H1 (cell line): ENCODE measurements around the gene CMIP. TPM values are rescaled to one million over a fixed set of nuclear protein-coding genes. Genes with fewer than 3 reads are reported as not detected.

ENCODE experiments used
- CTCF ChIA-PET: fragments of 300-600 bp; sonication (Branson Sonifier 250); formaldehyde crosslinking; loops from one replicate; lab custom pipeline; 2021; ENCODE audit not compliant: partially characterized antibody; lab: Charles Lee
- POLR2A ChIA-PET: fragments of 300-600 bp; sonication (Branson Sonifier 250); formaldehyde crosslinking; loops from one replicate; lab custom pipeline; 2021; ENCODE audit warnings: inconsistent platforms; ENCODE audit not compliant: partially characterized antibody; lab: Charles Lee
- DNase-seq, 2 experiments: peaks; one replicate each; pipeline versions ENCODE4 v3.0.0 to v3.0.0-alpha.2; 2010 to 2022; ENCODE audit warnings: low spot score in 2 of 2, low read depth in 1 of 2, mixed read lengths in 1 of 2
- FAIRE-seq: peaks from 2 replicates; lab custom pipeline; 2011; peaks lifted over from hg19 to GRCh38; lab: Jason Lieb, UNC
- H2AFZ ChIP-seq: 2 replicates; pipeline ENCODE4 v1.8.1; 2012; ENCODE audit warnings: low read length, inconsistent platforms
- H2AK5ac ChIP-seq: 2 replicates; pipeline ENCODE4 v1.6.1; 2013; ENCODE audit warnings: low read depth, low read length
- H2BK120ac ChIP-seq: replicated peaks from 2 replicates; pipeline ENCODE3; 2013; ENCODE audit warnings: low read depth, low read length, inconsistent platforms
- H2BK12ac ChIP-seq: 2 replicates; pipeline ENCODE4 v1.6.1; 2013; ENCODE audit warnings: low read depth, low read length
- H2BK15ac ChIP-seq: 2 replicates; pipeline ENCODE4 v1.6.1; 2013; ENCODE audit warnings: low read length
- H2BK20ac ChIP-seq: 2 replicates; pipeline ENCODE4 v1.6.1; 2013; ENCODE audit warnings: low read length
- H2BK5ac ChIP-seq: 2 replicates; pipeline ENCODE4 v1.6.1; 2013; ENCODE audit warnings: low read depth, low read length
- H3K14ac ChIP-seq: 2 replicates; pipeline ENCODE4 v1.6.1; 2013; ENCODE audit warnings: inconsistent platforms; ENCODE audit not compliant: insufficient read length
- H3K18ac ChIP-seq: 2 replicates; pipeline ENCODE4 v1.6.1; 2013; ENCODE audit warnings: low read length; ENCODE audit errors: extremely low read depth
- H3K23ac ChIP-seq: 2 replicates; pipeline ENCODE4 v1.6.1; 2013; ENCODE audit warnings: inconsistent platforms; ENCODE audit not compliant: insufficient read length
- H3K23me2 ChIP-seq: 2 replicates; pipeline ENCODE4 v1.6.1; 2013; ENCODE audit warnings: low read depth, low read length
- H3K27ac ChIP-seq: 2 replicates; pipeline ENCODE4 v1.6.1; 2011; ENCODE audit warnings: low read depth, low read length, inconsistent platforms
- H3K27me3 ChIP-seq, 4 experiments: replicated peaks in 1 of 4; 1 replicate in 1 of 4; 2 replicates in 3 of 4; pipeline versions ENCODE4 v1.6.1 to v1.8.1; 2011 to 2013; ENCODE audit warnings: low read length in 3 of 4, mild to moderate bottlenecking in 3 of 4, inconsistent platforms in 2 of 4, mixed read lengths in 2 of 4, moderate library complexity in 1 of 4; ENCODE audit not compliant: control insufficient read depth in 3 of 4, insufficient read depth in 3 of 4; ENCODE audit errors: extremely low read depth in 1 of 4
- H3K36me3 ChIP-seq, 4 experiments: 2 replicates each; pipeline versions ENCODE4 v1.6.1 to v1.8.1; 2011 to 2013; ENCODE audit warnings: mild to moderate bottlenecking in 4 of 4, low read length in 3 of 4, moderate library complexity in 2 of 4, control low read depth in 1 of 4, inconsistent platforms in 1 of 4; ENCODE audit not compliant: insufficient read depth in 4 of 4, control insufficient read depth in 2 of 4
- H3K4ac ChIP-seq: replicated peaks from 2 replicates; pipeline ENCODE3; 2013; ENCODE audit warnings: low read length, low read depth, mixed read lengths, inconsistent platforms; ENCODE audit not compliant: insufficient read length
- H3K4me1 ChIP-seq, 4 experiments: replicated peaks in 1 of 4; 1 replicate in 1 of 4; 2 replicates in 3 of 4; pipeline versions ENCODE4 v1.6.1 to v1.8.1; 2011 to 2013; ENCODE audit warnings: low read length in 3 of 4, inconsistent platforms in 2 of 4, mixed read lengths in 1 of 4; ENCODE audit not compliant: insufficient read depth in 4 of 4, control insufficient read depth in 3 of 4
- H3K4me2 ChIP-seq, 2 experiments: 2 replicates each; pipeline versions ENCODE4 v1.6.1 to v1.8.1; 2011 to 2013; ENCODE audit warnings: low read depth in 2 of 2, low read length in 2 of 2, control low read depth in 1 of 2, inconsistent platforms in 1 of 2, mild to moderate bottlenecking in 1 of 2; ENCODE audit not compliant: insufficient read depth in 1 of 2
- H3K4me3 ChIP-seq, 4 experiments: fragments of 200-600, 300-600 bp in 1 of 4; sonication (generic), shearing (Covaris generic), sonication (Bioruptor Twin) in 1 of 4; 2 replicates each; pipeline versions ENCODE4 v1.5.1 to v1.8.1; 2011 to 2016; ENCODE audit warnings: low read length in 4 of 4, low read depth in 3 of 4, control low read depth in 2 of 4, inconsistent platforms in 2 of 4, mild to moderate bottlenecking in 2 of 4, mixed read lengths in 1 of 4, moderate library complexity in 1 of 4; ENCODE audit not compliant: insufficient read depth in 2 of 4; ENCODE audit errors: extremely low read depth in 1 of 4
- H3K56ac ChIP-seq: replicated peaks from 2 replicates; pipeline ENCODE3; 2013; ENCODE audit warnings: low read depth, mild to moderate bottlenecking, mixed read lengths, low read length, inconsistent platforms; ENCODE audit not compliant: insufficient read length
- H3K79me1 ChIP-seq: 2 replicates; pipeline ENCODE4 v1.6.1; 2013; ENCODE audit warnings: low read depth, low read length, control low read depth
- H3K79me2 ChIP-seq, 2 experiments: 2 replicates each; pipeline versions ENCODE4 v1.6.1 to v1.8.1; 2012 to 2013; ENCODE audit warnings: low read length in 2 of 2, mild to moderate bottlenecking in 2 of 2, inconsistent platforms in 1 of 2; ENCODE audit not compliant: insufficient read depth in 2 of 2, control insufficient read depth in 1 of 2
- H3K9ac ChIP-seq, 4 experiments: replicated peaks in 1 of 4; 1 replicate in 1 of 4; 2 replicates in 3 of 4; pipeline versions ENCODE4 v1.6.1 to v1.8.1; 2011 to 2013; ENCODE audit warnings: low read depth in 3 of 4, low read length in 3 of 4, control low read depth in 2 of 4, mild to moderate bottlenecking in 2 of 4, moderate library complexity in 2 of 4, inconsistent platforms in 1 of 4; ENCODE audit errors: extremely low read depth in 1 of 4
- H3K9me3 ChIP-seq, 2 experiments: 2 replicates each; pipeline versions ENCODE4 v1.6.1 to v1.8.1; 2012 to 2013; ENCODE audit warnings: mild to moderate bottlenecking in 2 of 2, moderate library complexity in 2 of 2, control low read depth in 1 of 2, inconsistent platforms in 1 of 2, low read depth in 1 of 2, low read length in 1 of 2, mixed read lengths in 1 of 2; ENCODE audit not compliant: insufficient read depth in 2 of 2
- H4K20me1 ChIP-seq, 2 experiments: replicated peaks in 1 of 2; 2 replicates each; pipeline versions ENCODE3 to v1.8.1; 2011 to 2013; ENCODE audit warnings: inconsistent platforms in 2 of 2, low read length in 2 of 2, mild to moderate bottlenecking in 1 of 2; ENCODE audit not compliant: insufficient read depth in 2 of 2, control insufficient read depth in 1 of 2
- H4K5ac ChIP-seq: 2 replicates; pipeline ENCODE4 v1.6.1; 2013; ENCODE audit warnings: low read length, low read depth, mixed read lengths, inconsistent platforms; ENCODE audit not compliant: insufficient read length
- H4K8ac ChIP-seq: 2 replicates; pipeline ENCODE4 v1.8.0; 2013; ENCODE audit warnings: mild to moderate bottlenecking, moderate library complexity, low read length, inconsistent platforms; ENCODE audit not compliant: insufficient read depth; ENCODE audit errors: extremely low read depth
- H4K91ac ChIP-seq: replicated peaks from 2 replicates; pipeline ENCODE3; 2013; ENCODE audit warnings: low read length, mixed read lengths, inconsistent platforms; ENCODE audit not compliant: insufficient read length
- CTBP2 ChIP-seq: IDR thresholded peaks from 2 replicates; pipeline ENCODE4 v1.7.0; 2011; ENCODE audit warnings: borderline replicate concordance, mild to moderate bottlenecking, moderate library complexity, mixed read lengths, low read length; ENCODE audit not compliant: insufficient read depth, insufficient read length
- GABPA ChIP-seq: IDR thresholded peaks from 2 replicates; pipeline ENCODE4 v1.6.1; 2011; ENCODE audit warnings: mild to moderate bottlenecking, low read length, moderate library complexity, borderline replicate concordance; ENCODE audit not compliant: insufficient read depth
- HDAC6 ChIP-seq: IDR thresholded peaks from one replicate; pipeline ENCODE4 v1.7.1; 2012; ENCODE audit warnings: low read depth, mild to moderate bottlenecking, inconsistent platforms, low read length, moderate library complexity
- MAFK ChIP-seq: IDR thresholded peaks from 2 replicates; pipeline ENCODE4 v1.6.1; 2012; ENCODE audit warnings: low read depth, mild to moderate bottlenecking, improper control_type of control experiment, low read length
- POLR2A ChIP-seq, 2 experiments: IDR thresholded peaks; 1 replicate in 1 of 2; 2 replicates in 1 of 2; pipeline ENCODE4 v1.6.1; 2011; ENCODE audit warnings: low read depth in 2 of 2, low read length in 2 of 2, mild to moderate bottlenecking in 2 of 2; ENCODE audit errors: control extremely low read depth in 1 of 2
- SP2 ChIP-seq: IDR thresholded peaks from 2 replicates; pipeline ENCODE4 v1.6.1; 2012; ENCODE audit warnings: mild to moderate bottlenecking, low read length, inconsistent platforms
- TBP ChIP-seq: IDR thresholded peaks from 2 replicates; pipeline ENCODE4 v1.6.1; 2011; ENCODE audit warnings: low read depth, low read length, improper control_type of control experiment
- TCF12 ChIP-seq: IDR thresholded peaks from 2 replicates; pipeline ENCODE4 v1.6.1; 2011; ENCODE audit warnings: low read depth, mild to moderate bottlenecking, low read length
- WGBS, 2 experiments: shearing (Covaris generic) in 1 of 2; methylation state at CpG; one replicate each; pipeline versions ENCODE4 v1.1.6 to v1.1.7; 2013 to 2015; ENCODE audit warnings: low lambda C conversion rate in 2 of 2, mixed read lengths in 2 of 2, inconsistent platforms in 1 of 2, low coverage in 1 of 2, missing lambda C conversion rate in 1 of 2; ENCODE audit not compliant: insufficient replicate concordance in 2 of 2, insufficient coverage in 1 of 2, insufficient read length in 1 of 2; ENCODE audit errors: extremely low coverage in 1 of 2, missing lambda C conversion rate in 1 of 2; 5-methylcytosine and 5-hydroxymethylcytosine counted together
- polyA plus RNA-seq, 7 experiments: library from polyadenylated mRNA; depleted of rRNA in 3 of 7; stranded (reverse) in 5 of 7; unstranded in 2 of 7; fragments of >200 nt in 5 of 7; fragments of 200-250 nt in 2 of 7; gene quantifications; 1 replicate in 5 of 7; 2 replicates in 1 of 7; 4 replicates in 1 of 7; pipeline versions ENCODE4 v1.2.1 to v1.2.3, GENCODE V29; 2011 to 2013; ENCODE audit warnings: missing spikeins in 2 of 7, mixed read lengths in 2 of 7
- total RNA-seq: library from RNA; stranded (reverse); fragmentation: NEBNext Ultra II Directional; extraction: Animal tissue kit (Norgen Biotek cat#: 25700); gene quantifications from 2 replicates; pipeline ENCODE4 v1.2.1, GENCODE V29; 2021
- TF ChIP-seq, protein P1 (sequence below): IDR thresholded peaks from 2 replicates; pipeline ENCODE4 v1.6.1; 2012; ENCODE audit warnings: inconsistent platforms

The CMIP gene
- total and polyA plus RNA-seq, 2 of the 8 experiments (the other 6 are each of a cell fraction or from before 2014, with no cell fraction given) = 7.9 to 53.2 TPM

DNA sequence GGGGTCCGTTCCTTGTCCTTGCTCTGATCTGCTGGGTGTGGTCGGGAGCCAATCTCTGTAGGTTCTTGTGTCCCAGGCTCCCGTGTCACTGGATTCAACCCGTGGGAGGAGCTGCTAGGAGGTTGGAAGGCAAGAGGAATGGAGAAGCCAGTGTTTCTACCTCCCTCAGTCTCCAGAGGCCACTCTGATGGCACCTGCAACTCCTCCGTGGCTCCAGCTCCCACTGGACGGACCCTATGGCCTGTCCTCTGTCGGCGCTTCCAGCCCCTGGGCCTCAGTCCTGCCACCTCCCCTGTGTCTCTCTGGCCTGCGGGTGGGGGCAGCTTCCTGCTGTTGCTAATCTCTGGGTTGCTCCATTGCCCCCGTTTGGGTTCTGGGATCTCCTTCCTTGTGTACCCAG, 71.1 kb downstream of the CMIP start:
- H3K4me1 ChIP-seq = peaks cover 3 to 14% (median 10%) of the 10 kb centered on the region in 4 experiments
- no peak overlapping the region for H4K91ac ChIP-seq
- H2AK5ac ChIP-seq = no peak overlapping the region
- H3K4me2 ChIP-seq = no peak overlapping the region
- DNase-seq (no peak), FAIRE-seq (no peak)
- peaks cover 14 to 22% of the 10 kb centered on the region in 2 experiments for H4K20me1 ChIP-seq
- H3K4me3 ChIP-seq = no peak overlapping the region
- H3K79me1 ChIP-seq = peaks cover 27% of the 10 kb centered on the region
- no peak overlapping the region for H2BK15ac ChIP-seq
- no peak overlapping the region for H3K56ac ChIP-seq
- no peaks in the 10 kb centered on the region for H3K27me3 ChIP-seq
- no peak overlapping the region for H2BK5ac ChIP-seq
- H2BK12ac ChIP-seq = no peak overlapping the region
- H4K5ac ChIP-seq = no peak overlapping the region
- H3K27ac ChIP-seq = no peak overlapping the region
- H3K9me3 ChIP-seq = no peaks in the 10 kb centered on the region
- no peak overlapping the region for H3K23ac ChIP-seq
- ChIA-PET POLR2A (interaction anchor here (1.0 kb wide), 1 partner anchor 15 kb away, joined by 3 read pairs; no protein-coding TSS in a partner anchor), CTCF (interaction anchor here (0.7 to 1.7 kb wide), 5 partner anchors 15 to 255 kb away, joined by 3 to 6 read pairs (median 3); no protein-coding TSS in a partner anchor)
- H2AFZ ChIP-seq = no peak overlapping the region
- no peak overlapping the region for H3K4ac ChIP-seq
- H3K9ac ChIP-seq = no peak overlapping the region
- H2BK20ac ChIP-seq = no peak overlapping the region
- no peak overlapping the region for H3K18ac ChIP-seq
- no peak overlapping the region for H4K8ac ChIP-seq
- no peak overlapping the region for H2BK120ac ChIP-seq
- no peaks in the 10 kb centered on the region for H3K23me2 ChIP-seq
- H3K14ac ChIP-seq = no peak overlapping the region
- peaks cover 0 to 81% of the 10 kb centered on the region in 2 experiments; a peak in 2 of 4 replicates for H3K79me2 ChIP-seq
- peaks cover 0 to 4% (median 2%) of the 10 kb centered on the region in 4 experiments; a peak in 1 of 8 replicates for H3K36me3 ChIP-seq
- WGBS, 2 experiments = 94% methylated on average over 10 of the region's 10 CpGs; no CpG with 5 or more reads in 1 of the 2 experiments
- TF ChIP-seq HDAC6 (no peak), TBP (no peak), CTBP2 (no peak), SP2 (no peak), TCF12 (no peak), POLR2A (IDR thresholded peaks at IDR 0.05; ENCODE audit: control extremely low read depth in 1 of 2, low read depth in 2 of 2, low read length in 2 of 2) (no peak), GABPA (no peak), MAFK (no peak)
- TF ChIP-seq, protein P1, sequence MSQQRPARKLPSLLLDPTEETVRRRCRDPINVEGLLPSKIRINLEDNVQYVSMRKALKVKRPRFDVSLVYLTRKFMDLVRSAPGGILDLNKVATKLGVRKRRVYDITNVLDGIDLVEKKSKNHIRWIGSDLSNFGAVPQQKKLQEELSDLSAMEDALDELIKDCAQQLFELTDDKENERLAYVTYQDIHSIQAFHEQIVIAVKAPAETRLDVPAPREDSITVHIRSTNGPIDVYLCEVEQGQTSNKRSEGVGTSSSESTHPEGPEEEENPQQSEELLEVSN = no peak
